HepG2 (cell line): ENCODE measurements around the gene MOGAT3. TPM values are rescaled to one million over a fixed set of nuclear protein-coding genes. Genes with fewer than 3 reads are reported as not detected.
A peak's percentile ranks its signal among the peaks of the same experiment; 100 is the strongest.

ENCODE experiments used
- CBFB ChIP-seq: sonication (generic); formaldehyde crosslinking; IDR thresholded peaks from 2 replicates; pipeline ENCODE4 v1.4.0; 2020; ENCODE audit warnings: missing genetic modification reagents
- REXO4 ChIP-seq: sonication (generic); formaldehyde crosslinking; IDR thresholded peaks from 2 replicates; pipeline ENCODE4 v1.8.0; 2022; ENCODE audit warnings: missing genetic modification reagents, mild to moderate bottlenecking, borderline replicate concordance
- ZFP62 ChIP-seq: sonication (generic); formaldehyde crosslinking; IDR thresholded peaks from 2 replicates; pipeline ENCODE4 v1.4.0; 2020; ENCODE audit warnings: missing genetic modification reagents
- ZNF121 ChIP-seq: sonication (generic); formaldehyde crosslinking; IDR thresholded peaks from 2 replicates; pipeline ENCODE4 v1.5.0; 2020; ENCODE audit warnings: mild to moderate bottlenecking, missing genetic modification reagents
- ZNF883 ChIP-seq: sonication (generic); formaldehyde crosslinking; IDR thresholded peaks from 2 replicates; pipeline ENCODE4 v1.5.1; 2020; ENCODE audit warnings: mild to moderate bottlenecking, missing genetic modification reagents; ENCODE audit errors: not compliant biosample characterization
- polyA plus RNA-seq, 8 experiments: library from polyadenylated mRNA; depleted of rRNA in 3 of 8; stranded (reverse) in 7 of 8; unstranded in 1 of 8; fragments of >200 nt; fragmentation: Illumina TruSeq in 4 of 8; extraction: Trizol in 4 of 8; gene quantifications; 2 replicates each; pipeline versions ENCODE4 v1.2.1 to v1.2.3, GENCODE V29; 2011 to 2016; ENCODE audit warnings: low read depth in 4 of 8, missing spikeins in 1 of 8, mixed read lengths in 1 of 8; ENCODE audit not compliant: insufficient read depth in 1 of 8
- total RNA-seq, 5 experiments: library from RNA; depleted of rRNA; stranded (reverse); fragments of >200 nt; fragmentation: Illumina TruSeq; extraction: Trizol; gene quantifications; 2 replicates each; pipeline ENCODE4 v1.2.3, GENCODE V29; 2016; ENCODE audit warnings: low read depth in 1 of 5
- TF ChIP-seq, protein P1 (sequence below): sonication (generic); formaldehyde crosslinking; IDR thresholded peaks from 2 replicates; pipeline ENCODE4 v1.4.0; 2020; ENCODE audit warnings: missing genetic modification reagents
- TF ChIP-seq, protein P2 (sequence below): sonication (generic); formaldehyde crosslinking; IDR thresholded peaks from 2 replicates; pipeline ENCODE4 v1.8.1; 2023; ENCODE audit warnings: mild to moderate bottlenecking, missing genetic modification reagents
- TF ChIP-seq, protein P3 (sequence below): sonication (generic); formaldehyde crosslinking; IDR thresholded peaks from 2 replicates; pipeline ENCODE4 v1.4.0; 2020; ENCODE audit warnings: mild to moderate bottlenecking, missing genetic modification reagents

MOGAT3 gene
- total and polyA plus RNA-seq, 2 of the 13 experiments (the other 11 are each of a cell fraction or from before 2014, with no cell fraction given): 22.5 to 30.5 TPM

DNA sequence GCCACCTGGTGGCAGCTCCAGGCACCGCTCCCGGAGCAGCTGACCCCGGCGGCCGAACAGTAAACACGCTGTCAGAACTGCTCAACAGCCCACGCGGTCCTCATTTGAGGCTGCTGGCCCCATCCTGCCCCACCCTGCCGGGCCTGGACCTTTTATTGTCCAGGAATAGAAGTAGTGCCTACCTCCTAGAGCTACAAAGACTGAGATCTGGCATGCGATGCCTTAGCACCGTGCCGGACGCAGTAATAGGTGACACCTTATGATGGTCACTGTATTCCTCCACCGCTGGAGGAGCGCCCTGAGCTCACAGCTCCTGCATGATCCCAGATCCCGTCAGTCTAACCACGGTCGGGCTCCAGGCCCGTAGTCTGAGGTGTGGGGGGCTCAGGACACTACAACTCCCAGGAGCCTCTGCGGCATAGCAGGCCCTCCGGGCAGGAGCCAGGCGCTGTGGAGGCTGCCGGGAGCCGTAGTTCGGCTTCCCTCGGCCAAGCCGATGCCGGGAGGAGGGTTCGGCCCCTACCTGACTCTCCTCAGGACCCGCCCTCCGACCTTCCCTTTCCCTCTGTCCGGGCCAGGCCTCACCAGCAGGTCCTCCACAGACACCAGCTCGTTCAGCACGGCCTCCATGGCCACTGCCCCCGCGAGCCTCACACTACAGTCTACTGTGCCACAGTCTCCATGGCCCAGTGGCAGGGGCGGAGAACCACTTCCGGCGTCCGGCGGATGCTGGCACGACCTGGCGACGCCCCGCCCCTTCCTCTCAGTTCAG is 43.7 kb upstream of the MOGAT3 start, which contains the start of gene FIS1 (continued):
- TF ChIP-seq, protein P1, sequence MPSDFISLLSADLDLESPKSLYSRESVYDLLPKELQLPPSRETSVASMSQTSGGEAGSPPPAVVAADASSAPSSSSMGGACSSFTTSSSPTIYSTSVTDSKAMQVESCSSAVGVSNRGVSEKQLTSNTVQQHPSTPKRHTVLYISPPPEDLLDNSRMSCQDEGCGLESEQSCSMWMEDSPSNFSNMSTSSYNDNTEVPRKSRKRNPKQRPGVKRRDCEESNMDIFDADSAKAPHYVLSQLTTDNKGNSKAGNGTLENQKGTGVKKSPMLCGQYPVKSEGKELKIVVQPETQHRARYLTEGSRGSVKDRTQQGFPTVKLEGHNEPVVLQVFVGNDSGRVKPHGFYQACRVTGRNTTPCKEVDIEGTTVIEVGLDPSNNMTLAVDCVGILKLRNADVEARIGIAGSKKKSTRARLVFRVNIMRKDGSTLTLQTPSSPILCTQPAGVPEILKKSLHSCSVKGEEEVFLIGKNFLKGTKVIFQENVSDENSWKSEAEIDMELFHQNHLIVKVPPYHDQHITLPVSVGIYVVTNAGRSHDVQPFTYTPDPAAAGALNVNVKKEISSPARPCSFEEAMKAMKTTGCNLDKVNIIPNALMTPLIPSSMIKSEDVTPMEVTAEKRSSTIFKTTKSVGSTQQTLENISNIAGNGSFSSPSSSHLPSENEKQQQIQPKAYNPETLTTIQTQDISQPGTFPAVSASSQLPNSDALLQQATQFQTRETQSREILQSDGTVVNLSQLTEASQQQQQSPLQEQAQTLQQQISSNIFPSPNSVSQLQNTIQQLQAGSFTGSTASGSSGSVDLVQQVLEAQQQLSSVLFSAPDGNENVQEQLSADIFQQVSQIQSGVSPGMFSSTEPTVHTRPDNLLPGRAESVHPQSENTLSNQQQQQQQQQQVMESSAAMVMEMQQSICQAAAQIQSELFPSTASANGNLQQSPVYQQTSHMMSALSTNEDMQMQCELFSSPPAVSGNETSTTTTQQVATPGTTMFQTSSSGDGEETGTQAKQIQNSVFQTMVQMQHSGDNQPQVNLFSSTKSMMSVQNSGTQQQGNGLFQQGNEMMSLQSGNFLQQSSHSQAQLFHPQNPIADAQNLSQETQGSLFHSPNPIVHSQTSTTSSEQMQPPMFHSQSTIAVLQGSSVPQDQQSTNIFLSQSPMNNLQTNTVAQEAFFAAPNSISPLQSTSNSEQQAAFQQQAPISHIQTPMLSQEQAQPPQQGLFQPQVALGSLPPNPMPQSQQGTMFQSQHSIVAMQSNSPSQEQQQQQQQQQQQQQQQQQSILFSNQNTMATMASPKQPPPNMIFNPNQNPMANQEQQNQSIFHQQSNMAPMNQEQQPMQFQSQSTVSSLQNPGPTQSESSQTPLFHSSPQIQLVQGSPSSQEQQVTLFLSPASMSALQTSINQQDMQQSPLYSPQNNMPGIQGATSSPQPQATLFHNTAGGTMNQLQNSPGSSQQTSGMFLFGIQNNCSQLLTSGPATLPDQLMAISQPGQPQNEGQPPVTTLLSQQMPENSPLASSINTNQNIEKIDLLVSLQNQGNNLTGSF (CRISPR knock-in tag): 0 out of 2 replicates have a peak, but pooled peaks have one; percentile 24
- TF ChIP-seq, protein P2, sequence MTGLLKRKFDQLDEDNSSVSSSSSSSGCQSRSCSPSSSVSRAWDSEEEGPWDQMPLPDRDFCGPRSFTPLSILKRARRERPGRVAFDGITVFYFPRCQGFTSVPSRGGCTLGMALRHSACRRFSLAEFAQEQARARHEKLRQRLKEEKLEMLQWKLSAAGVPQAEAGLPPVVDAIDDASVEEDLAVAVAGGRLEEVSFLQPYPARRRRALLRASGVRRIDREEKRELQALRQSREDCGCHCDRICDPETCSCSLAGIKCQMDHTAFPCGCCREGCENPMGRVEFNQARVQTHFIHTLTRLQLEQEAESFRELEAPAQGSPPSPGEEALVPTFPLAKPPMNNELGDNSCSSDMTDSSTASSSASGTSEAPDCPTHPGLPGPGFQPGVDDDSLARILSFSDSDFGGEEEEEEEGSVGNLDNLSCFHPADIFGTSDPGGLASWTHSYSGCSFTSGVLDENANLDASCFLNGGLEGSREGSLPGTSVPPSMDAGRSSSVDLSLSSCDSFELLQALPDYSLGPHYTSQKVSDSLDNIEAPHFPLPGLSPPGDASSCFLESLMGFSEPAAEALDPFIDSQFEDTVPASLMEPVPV (CRISPR knock-in tag): 0 out of 2 replicates have a peak, but pooled peaks have one; percentile 7
- no peak for TF ChIP-seq CBFB (CRISPR knock-in tag)
- TF ChIP-seq, protein P3, sequence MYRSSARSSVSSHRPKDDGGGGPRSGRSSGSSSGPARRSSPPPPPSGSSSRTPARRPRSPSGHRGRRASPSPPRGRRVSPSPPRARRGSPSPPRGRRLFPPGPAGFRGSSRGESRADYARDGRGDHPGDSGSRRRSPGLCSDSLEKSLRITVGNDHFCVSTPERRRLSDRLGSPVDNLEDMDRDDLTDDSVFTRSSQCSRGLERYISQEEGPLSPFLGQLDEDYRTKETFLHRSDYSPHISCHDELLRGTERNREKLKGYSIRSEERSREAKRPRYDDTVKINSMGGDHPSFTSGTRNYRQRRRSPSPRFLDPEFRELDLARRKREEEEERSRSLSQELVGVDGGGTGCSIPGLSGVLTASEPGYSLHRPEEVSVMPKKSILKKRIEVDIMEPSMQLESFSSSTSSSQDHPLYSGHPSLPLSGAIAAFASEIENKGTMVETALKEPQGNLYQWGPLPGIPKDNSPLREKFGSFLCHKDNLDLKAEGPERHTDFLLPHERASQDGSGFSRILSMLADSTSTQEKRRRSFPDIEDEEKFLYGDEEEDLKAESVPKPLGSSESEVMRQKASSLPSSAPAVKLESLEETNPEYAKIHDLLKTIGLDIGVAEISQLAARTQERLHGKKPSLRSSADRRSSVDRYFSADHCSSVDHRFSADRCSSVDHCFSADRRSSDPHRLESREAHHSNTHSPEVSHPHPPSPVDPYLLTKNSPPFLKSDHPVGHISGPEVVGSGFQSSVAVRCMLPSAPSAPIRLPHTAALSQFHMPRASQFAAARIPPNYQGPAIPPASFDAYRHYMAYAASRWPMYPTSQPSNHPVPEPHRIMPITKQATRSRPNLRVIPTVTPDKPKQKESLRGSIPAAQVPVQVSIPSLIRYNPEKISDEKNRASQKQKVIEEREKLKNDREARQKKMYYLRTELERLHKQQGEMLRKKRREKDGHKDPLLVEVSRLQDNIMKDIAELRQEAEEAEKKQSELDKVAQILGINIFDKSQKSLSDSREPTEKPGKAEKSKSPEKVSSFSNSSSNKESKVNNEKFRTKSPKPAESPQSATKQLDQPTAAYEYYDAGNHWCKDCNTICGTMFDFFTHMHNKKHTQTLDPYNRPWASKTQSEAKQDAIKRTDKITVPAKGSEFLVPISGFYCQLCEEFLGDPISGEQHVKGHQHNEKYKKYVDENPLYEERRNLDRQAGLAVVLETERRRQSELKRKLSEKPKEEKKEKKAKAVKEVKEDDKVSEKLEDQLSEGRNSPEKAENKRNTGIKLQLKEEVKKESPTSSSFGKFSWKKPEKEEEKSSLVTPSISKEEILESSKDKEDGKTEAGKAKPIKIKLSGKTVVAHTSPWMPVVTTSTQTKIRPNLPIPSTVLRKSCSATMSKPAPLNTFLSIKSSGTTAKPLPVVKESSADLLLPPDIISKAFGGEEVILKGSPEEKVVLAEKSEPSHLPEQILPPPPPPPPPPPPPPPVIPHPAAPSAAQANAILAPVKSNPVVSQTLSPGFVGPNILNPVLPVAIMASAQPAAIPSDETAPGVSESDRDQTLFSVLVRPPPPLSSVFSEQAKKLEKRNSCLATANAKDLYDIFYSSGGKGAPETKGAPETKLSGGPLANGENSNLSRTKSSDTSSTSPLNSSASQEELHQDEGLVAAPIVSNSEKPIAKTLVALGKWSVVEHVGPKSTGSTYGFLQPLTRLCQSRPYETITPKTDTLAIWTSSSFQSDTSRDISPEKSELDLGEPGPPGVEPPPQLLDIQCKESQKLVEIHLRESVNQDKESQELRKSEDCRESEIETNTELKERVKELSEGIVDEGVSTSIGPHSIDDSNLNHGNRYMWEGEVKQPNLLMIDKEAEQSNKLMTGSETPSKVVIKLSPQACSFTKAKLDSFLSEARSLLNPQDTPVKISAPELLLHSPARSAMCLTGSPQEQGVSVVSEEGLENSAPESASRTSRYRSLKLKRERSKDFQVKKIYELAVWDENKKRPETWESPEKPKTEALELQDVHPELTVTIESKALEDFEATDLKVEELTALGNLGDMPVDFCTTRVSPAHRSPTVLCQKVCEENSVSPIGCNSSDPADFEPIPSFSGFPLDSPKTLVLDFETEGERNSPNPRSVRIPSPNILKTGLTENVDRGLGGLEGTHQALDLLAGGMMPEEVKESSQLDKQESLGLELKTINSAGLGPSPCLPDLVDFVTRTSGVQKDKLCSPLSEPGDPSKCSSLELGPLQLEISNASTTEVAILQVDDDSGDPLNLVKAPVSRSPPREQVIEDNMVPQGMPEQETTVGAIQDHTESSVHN (CRISPR knock-in tag): no peak
- no peak for TF ChIP-seq ZFP62
- TF ChIP-seq ZNF883 (CRISPR knock-in tag): peak; percentile 81
- peak; percentile 72 for TF ChIP-seq ZNF121 (CRISPR knock-in tag)
- no peak for TF ChIP-seq REXO4 (CRISPR knock-in tag)
